GM12878 (cell line): ENCODE results near the gene SIX5. TPM values are rescaled to one million over a fixed set of nuclear protein-coding genes. Genes with fewer than 3 reads are reported as not detected.

Experiments used
- ATF7 ChIP-seq: fragments of 450-650 bp; IDR thresholded peaks from 2 replicates; pipeline ENCODE4 v1.6.1; 2016; ENCODE audit warnings: low read depth, mild to moderate bottlenecking
- BCL11A ChIP-seq: IDR thresholded peaks from 2 replicates; pipeline ENCODE4 v1.6.1; 2011; ENCODE audit warnings: low read depth, low read length
- CBFB ChIP-seq: IDR thresholded peaks from 2 replicates; pipeline ENCODE4 v1.6.1; 2016; ENCODE audit warnings: antibody characterized with exemption, low read depth
- CHD4 ChIP-seq: fragments of 200-600 bp; sonication (generic); IDR thresholded peaks from 2 replicates; pipeline ENCODE4 v1.6.1; 2016; ENCODE audit warnings: mild to moderate bottlenecking
- NFIC ChIP-seq: IDR thresholded peaks from 2 replicates; pipeline ENCODE4 v1.6.1; 2012; ENCODE audit warnings: low read depth, mild to moderate bottlenecking, inconsistent platforms, low read length, moderate library complexity
- YBX1 ChIP-seq: fragments of 450-650 bp; IDR thresholded peaks from 2 replicates; pipeline ENCODE4 v1.6.1; 2016; ENCODE audit warnings: antibody characterized with exemption
- YY1 ChIP-seq: IDR thresholded peaks from 2 replicates; pipeline ENCODE4 v1.6.1; 2011; ENCODE audit warnings: low read depth, mild to moderate bottlenecking, low read length
- polyA plus RNA-seq, 11 experiments: library from polyadenylated mRNA; depleted of rRNA in 4 of 11; unstranded in 6 of 11; stranded (reverse) in 5 of 11; fragments of >200 nt; fragmentation: Nextera tagmentation in 4 of 11; fragmentation: Illumina TruSeq in 1 of 11; extraction: Ambion mirVana in 4 of 11; extraction: Trizol in 1 of 11; gene quantifications; 1 replicate in 1 of 11; 2 replicates in 10 of 11; pipeline versions ENCODE4 v1.2.1 to v1.2.3, GENCODE V29; 2011 to 2016; ENCODE audit warnings: inconsistent platforms in 2 of 11, missing spikeins in 2 of 11, low read depth in 1 of 11
- total RNA-seq, 4 experiments: library from RNA; depleted of rRNA in 3 of 4; stranded (reverse); fragments of >200 nt in 3 of 4; fragmentation: Illumina TruSeq in 1 of 4; extraction: Trizol in 1 of 4; gene quantifications; 2 replicates each; pipeline versions ENCODE4 v1.2.1 to v1.2.3, GENCODE V29; 2013 to 2021
- TF ChIP-seq, protein P1 (sequence below): fragments of 450-650 bp; IDR thresholded peaks from 2 replicates; pipeline ENCODE4 v1.6.1; 2017; ENCODE audit warnings: mild to moderate bottlenecking, moderate library complexity

Gene SIX5
- total and polyA plus RNA-seq, 10 of the 15 experiments (the other 5 are each of a cell fraction or from before 2014, with no cell fraction given) = 1.9 to 10.5 (median 3.0) TPM; not detected in 2

DNA sequence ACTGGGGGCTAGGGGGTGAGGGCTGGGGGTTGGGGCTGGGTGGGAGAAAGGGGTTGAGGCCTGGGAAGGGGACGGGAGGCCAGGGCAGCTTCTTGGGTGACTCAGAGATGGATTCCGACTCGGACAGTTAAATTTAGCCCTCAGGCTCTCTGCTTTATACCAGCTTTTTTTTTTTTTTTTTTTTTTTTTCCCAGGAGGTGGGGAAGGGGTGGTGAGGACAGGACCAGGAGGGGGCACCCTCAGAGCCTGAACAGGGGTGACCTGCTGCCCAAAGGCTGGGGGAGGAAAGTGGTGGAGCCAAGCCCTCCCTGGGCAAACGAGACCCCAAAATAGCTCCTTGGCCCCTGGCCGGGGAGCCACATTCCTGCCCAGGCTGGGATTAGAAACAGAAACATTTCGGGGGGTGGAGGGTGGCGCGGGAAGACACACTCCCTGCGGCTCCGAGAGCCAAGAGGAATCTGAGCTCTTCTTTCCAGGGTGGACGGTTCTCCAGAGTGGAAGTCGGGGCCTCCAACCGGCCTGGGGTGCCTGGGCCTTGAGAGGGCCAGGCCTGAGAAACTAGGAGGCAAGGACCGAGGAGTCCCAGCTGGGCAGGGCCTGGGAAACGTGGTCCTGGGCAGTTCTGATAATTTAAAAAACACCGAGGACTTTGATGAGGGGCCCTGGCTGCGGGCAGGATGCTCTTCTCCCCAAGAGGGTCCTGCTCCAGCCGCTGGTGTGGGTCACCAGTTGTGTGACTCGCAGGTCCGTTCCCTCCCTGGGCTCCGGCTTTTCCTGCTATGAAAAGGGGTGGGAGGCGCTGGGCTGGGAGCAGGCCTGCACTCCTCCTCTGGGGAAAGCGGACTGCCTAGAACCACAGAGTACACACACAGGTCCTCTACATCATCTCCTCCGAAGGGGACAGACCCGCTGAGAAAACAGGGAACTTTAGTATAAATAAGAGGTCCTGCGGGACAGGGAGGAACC is 14.1 kb upstream of the SIX5 start (continued):
- TF ChIP-seq, protein P1, sequence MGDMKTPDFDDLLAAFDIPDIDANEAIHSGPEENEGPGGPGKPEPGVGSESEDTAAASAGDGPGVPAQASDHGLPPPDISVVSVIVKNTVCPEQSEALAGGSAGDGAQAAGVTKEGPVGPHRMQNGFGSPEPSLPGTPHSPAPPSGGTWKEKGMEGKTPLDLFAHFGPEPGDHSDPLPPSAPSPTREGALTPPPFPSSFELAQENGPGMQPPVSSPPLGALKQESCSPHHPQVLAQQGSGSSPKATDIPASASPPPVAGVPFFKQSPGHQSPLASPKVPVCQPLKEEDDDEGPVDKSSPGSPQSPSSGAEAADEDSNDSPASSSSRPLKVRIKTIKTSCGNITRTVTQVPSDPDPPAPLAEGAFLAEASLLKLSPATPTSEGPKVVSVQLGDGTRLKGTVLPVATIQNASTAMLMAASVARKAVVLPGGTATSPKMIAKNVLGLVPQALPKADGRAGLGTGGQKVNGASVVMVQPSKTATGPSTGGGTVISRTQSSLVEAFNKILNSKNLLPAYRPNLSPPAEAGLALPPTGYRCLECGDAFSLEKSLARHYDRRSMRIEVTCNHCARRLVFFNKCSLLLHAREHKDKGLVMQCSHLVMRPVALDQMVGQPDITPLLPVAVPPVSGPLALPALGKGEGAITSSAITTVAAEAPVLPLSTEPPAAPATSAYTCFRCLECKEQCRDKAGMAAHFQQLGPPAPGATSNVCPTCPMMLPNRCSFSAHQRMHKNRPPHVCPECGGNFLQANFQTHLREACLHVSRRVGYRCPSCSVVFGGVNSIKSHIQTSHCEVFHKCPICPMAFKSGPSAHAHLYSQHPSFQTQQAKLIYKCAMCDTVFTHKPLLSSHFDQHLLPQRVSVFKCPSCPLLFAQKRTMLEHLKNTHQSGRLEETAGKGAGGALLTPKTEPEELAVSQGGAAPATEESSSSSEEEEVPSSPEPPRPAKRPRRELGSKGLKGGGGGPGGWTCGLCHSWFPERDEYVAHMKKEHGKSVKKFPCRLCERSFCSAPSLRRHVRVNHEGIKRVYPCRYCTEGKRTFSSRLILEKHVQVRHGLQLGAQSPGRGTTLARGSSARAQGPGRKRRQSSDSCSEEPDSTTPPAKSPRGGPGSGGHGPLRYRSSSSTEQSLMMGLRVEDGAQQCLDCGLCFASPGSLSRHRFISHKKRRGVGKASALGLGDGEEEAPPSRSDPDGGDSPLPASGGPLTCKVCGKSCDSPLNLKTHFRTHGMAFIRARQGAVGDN = no peak
- TF ChIP-seq CHD4 = no peak
- TF ChIP-seq YBX1 = no peak
- TF ChIP-seq YY1 = no peak
- no peak for TF ChIP-seq BCL11A
- TF ChIP-seq NFIC = no peak
- no peak for TF ChIP-seq ATF7
- no peak for TF ChIP-seq CBFB
